K562 treated with DMSO at 1 percent for 12 hours (cell line): ENCODE data around the gene C18orf54. TPM values are rescaled to one million over a fixed set of nuclear protein-coding genes. Genes with fewer than 3 reads are reported as not detected.

Experiments
- total RNA-seq: library from RNA; unstranded; fragments of 300-600 nt; gene quantifications from 2 replicates; pipeline ENCODE4 v1.2.3, GENCODE V29; 2022; ENCODE audit not compliant: insufficient read depth

Gene C18orf54
- total RNA-seq, result 1.4 and 6.6 TPM in 2 replicates

DNA sequence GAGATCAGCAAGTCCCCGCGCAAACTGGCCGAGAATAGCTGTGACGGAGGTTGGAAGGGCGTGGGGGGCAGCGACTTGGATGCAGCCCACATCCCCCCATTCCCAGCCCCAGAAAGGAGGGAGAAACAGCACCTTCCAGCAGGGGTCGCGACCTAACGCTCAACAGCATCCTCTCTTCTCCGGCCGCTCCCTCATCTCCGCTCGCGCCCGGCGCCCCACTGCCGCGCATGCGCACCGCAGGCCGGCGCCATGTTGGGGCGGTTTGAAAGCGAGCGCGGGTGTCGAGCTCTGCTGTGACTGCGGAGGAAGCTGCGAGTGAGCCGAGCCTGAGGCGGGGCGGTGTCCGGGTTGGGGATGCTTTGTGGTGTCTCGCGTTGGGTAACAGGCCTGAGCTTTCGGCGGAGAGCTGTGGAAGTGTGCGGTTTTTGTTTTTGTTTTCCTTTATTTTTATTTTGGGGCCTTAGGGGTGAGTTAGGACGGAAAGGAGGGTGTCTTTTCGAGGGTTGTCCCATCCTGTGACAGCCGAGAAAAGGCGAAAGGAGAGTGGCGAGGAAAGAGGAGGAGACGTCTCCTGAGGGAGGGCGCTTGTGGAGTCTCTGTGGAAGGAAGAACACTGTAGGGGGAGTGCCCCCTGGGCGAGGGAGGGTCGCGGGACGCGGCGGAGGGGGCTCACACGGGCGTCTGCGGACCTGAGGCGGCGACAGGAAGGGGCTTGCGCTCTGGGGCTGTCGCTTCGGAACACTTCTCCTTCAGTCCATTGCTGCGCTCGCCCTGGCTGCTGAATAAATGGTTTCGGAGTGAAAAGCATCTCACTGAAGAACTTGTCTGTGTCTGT lies at the start of gene C18orf54, which contains the start of gene STARD6:
C18orf54 (plus strand) TSS at position 247 of the 835 bp plus-strand sequence. CDS start 2,667 bp downstream, outside the sequence.
STARD6 (minus strand) TSS at position 199 of the 835 bp plus-strand sequence. CDS start 3,285 bp downstream, outside the sequence.

Other genes starting within 250 kb of the C18orf54 start
- gene MBD2, start 133.2 kb upstream of the C18orf54 start, total RNA-seq, result 11.0 and 18.4 TPM in 2 replicates
- gene POLI, start 88.4 kb upstream of the C18orf54 start, total RNA-seq, result 3.7 and 5.7 TPM in 2 replicates
- gene STARD6, start within 50 bp of the C18orf54 start, total RNA-seq, result not detected in 2 replicates
- not detected in 2 replicates for gene DYNAP, start 233.3 kb downstream of the C18orf54 start, total RNA-seq